ENCODE results near the gene ARNT2. TPM values are rescaled to one million over a fixed set of nuclear protein-coding genes. Genes with fewer than 3 reads are reported as not detected.

Gene ARNT2
- total RNA-seq, 1 donor from 2014 or later = 0.87 TPM

DNA sequence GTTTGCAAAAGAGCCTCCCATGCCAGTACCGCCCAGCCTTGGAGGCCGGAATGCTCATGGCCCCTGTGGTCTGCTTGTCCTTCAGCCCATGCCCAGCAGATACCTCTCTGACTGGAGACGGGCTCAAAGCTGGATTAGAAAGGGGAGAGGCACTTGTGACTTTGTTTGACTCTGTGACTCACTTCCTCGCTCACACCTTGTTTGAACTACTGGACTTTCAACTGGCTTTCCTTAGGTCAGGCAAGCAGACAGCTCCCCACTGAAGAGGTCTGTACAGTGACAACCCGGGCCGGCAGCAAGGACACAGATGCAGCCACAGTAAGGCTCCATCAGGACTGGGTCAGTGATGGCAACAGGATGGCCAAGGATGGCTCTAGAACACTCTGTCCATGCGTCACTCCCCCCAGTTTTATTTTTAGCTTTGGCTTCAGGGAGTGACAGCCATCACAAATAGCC, 192.4 kb downstream of the ARNT2 start:
- Mint-ChIP-seq H3K27ac (ENCODE audit: unreplicated experiment) (no peak overlapping the region), H3K27me3 (ENCODE audit: unreplicated experiment) (no peaks in the 10 kb centered on the region), H3K4me1 (ENCODE audit: unreplicated experiment) (peaks cover 5% of the 10 kb centered on the region), H3K4me3 (ENCODE audit: unreplicated experiment) (no peak overlapping the region), H3K36me3 (ENCODE audit: low read depth, unreplicated experiment) (no peaks in the 10 kb centered on the region), H3K9me3 (ENCODE audit: unreplicated experiment) (no peaks in the 10 kb centered on the region)
- TF ChIP-seq, protein P1, sequence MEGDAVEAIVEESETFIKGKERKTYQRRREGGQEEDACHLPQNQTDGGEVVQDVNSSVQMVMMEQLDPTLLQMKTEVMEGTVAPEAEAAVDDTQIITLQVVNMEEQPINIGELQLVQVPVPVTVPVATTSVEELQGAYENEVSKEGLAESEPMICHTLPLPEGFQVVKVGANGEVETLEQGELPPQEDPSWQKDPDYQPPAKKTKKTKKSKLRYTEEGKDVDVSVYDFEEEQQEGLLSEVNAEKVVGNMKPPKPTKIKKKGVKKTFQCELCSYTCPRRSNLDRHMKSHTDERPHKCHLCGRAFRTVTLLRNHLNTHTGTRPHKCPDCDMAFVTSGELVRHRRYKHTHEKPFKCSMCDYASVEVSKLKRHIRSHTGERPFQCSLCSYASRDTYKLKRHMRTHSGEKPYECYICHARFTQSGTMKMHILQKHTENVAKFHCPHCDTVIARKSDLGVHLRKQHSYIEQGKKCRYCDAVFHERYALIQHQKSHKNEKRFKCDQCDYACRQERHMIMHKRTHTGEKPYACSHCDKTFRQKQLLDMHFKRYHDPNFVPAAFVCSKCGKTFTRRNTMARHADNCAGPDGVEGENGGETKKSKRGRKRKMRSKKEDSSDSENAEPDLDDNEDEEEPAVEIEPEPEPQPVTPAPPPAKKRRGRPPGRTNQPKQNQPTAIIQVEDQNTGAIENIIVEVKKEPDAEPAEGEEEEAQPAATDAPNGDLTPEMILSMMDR (IDR thresholded peaks at IDR 0.05; ENCODE audit: unreplicated experiment) = no peak
- DNase-seq (ENCODE audit: low spot score) = no peak

DNA sequence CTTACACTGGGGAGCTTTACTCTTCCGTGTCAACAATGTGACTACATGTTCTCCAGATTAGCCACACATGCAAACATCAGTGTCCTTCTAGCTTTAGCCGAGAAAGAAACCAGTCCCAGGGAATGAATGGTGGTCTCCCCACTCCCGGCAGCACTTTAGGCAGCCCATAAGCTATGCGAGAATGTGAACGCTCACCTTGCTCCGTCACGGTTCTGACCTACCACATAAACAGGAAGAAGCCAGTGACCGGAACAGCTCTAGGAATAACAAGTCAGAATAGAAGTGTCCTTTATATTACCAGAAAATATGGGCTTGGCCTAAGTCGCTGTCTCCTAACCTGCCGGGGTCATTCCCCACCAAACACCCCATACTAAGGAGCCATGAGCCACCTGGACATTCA, 192.9 kb downstream of the ARNT2 start:
- TF ChIP-seq, protein P1 (IDR thresholded peaks at IDR 0.05; ENCODE audit: unreplicated experiment) = no peak
- Mint-ChIP-seq H3K36me3 (ENCODE audit: low read depth, unreplicated experiment) (no peaks in the 10 kb centered on the region), H3K4me3 (ENCODE audit: unreplicated experiment) (no peak overlapping the region), H3K27ac (ENCODE audit: unreplicated experiment) (no peak overlapping the region), H3K27me3 (ENCODE audit: unreplicated experiment) (no peaks in the 10 kb centered on the region), H3K4me1 (ENCODE audit: unreplicated experiment) (peaks cover 5% of the 10 kb centered on the region), H3K9me3 (ENCODE audit: unreplicated experiment) (no peaks in the 10 kb centered on the region)
- DNase-seq (ENCODE audit: low spot score) = no peak

DNA sequence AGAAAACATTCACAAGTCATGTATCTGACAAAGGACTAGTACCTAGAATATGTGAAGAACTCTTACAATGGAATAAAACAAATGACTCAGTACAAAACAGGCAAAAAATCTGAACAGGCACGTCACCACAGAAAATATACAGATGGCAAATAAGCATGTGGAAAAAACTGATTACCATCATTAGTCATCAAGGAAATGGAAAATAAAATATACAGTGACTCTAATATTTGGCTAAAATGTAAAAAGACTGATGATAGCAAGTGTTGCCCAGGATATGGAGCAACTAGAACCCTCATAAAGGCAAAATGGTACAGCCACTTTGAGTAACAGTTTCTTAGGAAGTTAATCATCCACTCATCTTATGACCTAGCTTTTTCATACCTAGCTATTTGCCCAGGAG, 195.2 kb downstream of the ARNT2 start:
- H3K4me3 Mint-ChIP-seq (ENCODE audit: unreplicated experiment) = no peak overlapping the region
- TF ChIP-seq, protein P1 (IDR thresholded peaks at IDR 0.05; ENCODE audit: unreplicated experiment) = no peak
- no peaks in the 10 kb centered on the region for H3K9me3 Mint-ChIP-seq (ENCODE audit: unreplicated experiment)
- DNase-seq (ENCODE audit: low spot score) = no peak
- H3K27ac Mint-ChIP-seq (ENCODE audit: unreplicated experiment) = no peak overlapping the region
- H3K4me1 Mint-ChIP-seq (ENCODE audit: unreplicated experiment) = peaks cover 5% of the 10 kb centered on the region
- H3K36me3 Mint-ChIP-seq (ENCODE audit: low read depth, unreplicated experiment) = no peaks in the 10 kb centered on the region
- no peaks in the 10 kb centered on the region for H3K27me3 Mint-ChIP-seq (ENCODE audit: unreplicated experiment)

DNA sequence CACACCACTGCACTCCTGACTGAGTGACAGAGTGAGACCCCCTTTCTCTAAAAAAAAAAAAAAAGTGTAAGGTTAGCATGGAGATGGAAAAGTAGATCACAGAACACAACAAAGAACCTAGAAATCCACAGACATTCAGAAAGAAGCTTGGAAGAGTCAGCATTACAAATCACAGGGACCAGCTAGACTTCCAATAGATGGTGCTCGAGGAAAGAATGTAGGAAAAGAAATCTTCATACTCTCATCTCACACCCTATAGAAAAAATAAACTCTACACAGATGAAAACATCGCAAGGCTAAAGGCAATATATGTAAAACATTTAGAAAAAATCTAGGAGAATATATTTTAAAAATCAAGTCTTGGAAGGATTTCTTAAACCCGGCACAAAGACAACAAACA, 196.4 kb downstream of the ARNT2 start:
- DNase-seq (ENCODE audit: low spot score) = no peak
- no peaks in the 10 kb centered on the region for H3K9me3 Mint-ChIP-seq (ENCODE audit: unreplicated experiment)
- TF ChIP-seq, protein P1 (IDR thresholded peaks at IDR 0.05; ENCODE audit: unreplicated experiment) = no peak

DNA sequence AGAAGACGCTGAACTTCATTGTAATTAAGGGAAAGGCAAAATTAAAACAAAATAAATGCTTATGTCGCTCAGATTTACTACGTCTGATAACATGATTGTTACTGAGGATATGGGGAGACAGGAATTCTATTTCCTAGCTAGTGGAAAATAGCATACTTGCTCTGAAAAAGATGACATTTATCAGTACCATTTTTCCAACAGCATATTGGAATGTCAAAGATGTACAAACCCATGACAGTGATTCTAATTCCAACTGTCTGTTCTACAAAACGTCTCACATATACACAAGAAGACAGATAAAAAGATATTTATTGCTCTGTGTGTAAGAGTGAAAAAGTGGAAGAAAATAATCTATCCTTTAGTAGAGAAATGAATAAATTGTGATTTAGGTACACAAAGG, 197.1 kb downstream of the ARNT2 start:
- H3K4me3 Mint-ChIP-seq (ENCODE audit: unreplicated experiment) = no peak overlapping the region
- TF ChIP-seq, protein P1 (IDR thresholded peaks at IDR 0.05; ENCODE audit: unreplicated experiment) = no peak
- H3K36me3 Mint-ChIP-seq (ENCODE audit: low read depth, unreplicated experiment) = no peaks in the 10 kb centered on the region
- DNase-seq (ENCODE audit: low spot score) = no peak
- no peaks in the 10 kb centered on the region for H3K27me3 Mint-ChIP-seq (ENCODE audit: unreplicated experiment)
- no peak overlapping the region for H3K27ac Mint-ChIP-seq (ENCODE audit: unreplicated experiment)
- H3K4me1 Mint-ChIP-seq (ENCODE audit: unreplicated experiment) = peaks cover 5% of the 10 kb centered on the region
- H3K9me3 Mint-ChIP-seq (ENCODE audit: unreplicated experiment) = no peaks in the 10 kb centered on the region

More for the DNA sequence above, 196.4 kb downstream of the ARNT2 start:
- Mint-ChIP-seq H3K4me3 (ENCODE audit: unreplicated experiment) (no peak overlapping the region), H3K4me1 (ENCODE audit: unreplicated experiment) (peaks cover 5% of the 10 kb centered on the region), H3K27me3 (ENCODE audit: unreplicated experiment) (no peaks in the 10 kb centered on the region), H3K27ac (ENCODE audit: unreplicated experiment) (no peak overlapping the region), H3K36me3 (ENCODE audit: low read depth, unreplicated experiment) (no peaks in the 10 kb centered on the region)

Measured in endothelial cell (in vitro differentiated cells).